Adrenal gland (tissue), 12 donors: Measurements from ENCODE around the gene TRIOBP. TPM values are rescaled to one million over a fixed set of nuclear protein-coding genes. Genes with fewer than 3 reads are reported as not detected.

Experiments
- DNase-seq, 7 donors: peaks; one replicate each; pipeline ENCODE4 v3.0.0-alpha.2; 2019 to 2020
- H3K27ac ChIP-seq, 5 donors: fragments of 200-600 bp; sonication (generic) in 4 of 5; 1 replicate in 3 of 5; 2 replicates in 2 of 5; pipeline versions ENCODE4 v1.5.1 to v1.8.0; 2016 to 2020; ENCODE audit warnings: mild to moderate bottlenecking in 1 of 5
- H3K27me3 ChIP-seq: fragments of 200-600 bp; 2 replicates; pipeline ENCODE4 v1.8.0; 2021
- H3K36me3 ChIP-seq, 2 donors: fragments of 200-600 bp; replicated peaks in 1 of 2; 1 replicate in 1 of 2; 2 replicates in 1 of 2; pipeline versions ENCODE4 v1.5.1 to v1.8.0; 2018 to 2022
- H3K4me1 ChIP-seq, 2 donors: fragments of 200-600 bp; replicated peaks in 1 of 2; 1 replicate in 1 of 2; 2 replicates in 1 of 2; pipeline versions ENCODE4 v1.5.1 to v1.8.0; 2018 to 2021
- H3K4me3 ChIP-seq, 4 donors: fragments of 200-600 bp; sonication (generic) in 3 of 4; one replicate each; pipeline ENCODE4 v1.5.1; 2016 to 2018
- H3K9me3 ChIP-seq, 3 donors: fragments of 200-600 bp; sonication (generic) in 1 of 3; replicated peaks in 1 of 3; 1 replicate in 2 of 3; 2 replicates in 1 of 3; pipeline versions ENCODE4 v1.5.1 to v1.8.0; 2016 to 2021
- POLR2A ChIP-seq, 2 donors: fragments of 450-650 bp; IDR thresholded peaks; one replicate each; pipeline ENCODE4 v1.6.1; 2017; ENCODE audit warnings: antibody characterized with exemption in 2 of 2, mild to moderate bottlenecking in 2 of 2, moderate library complexity in 1 of 2
- WGBS, 4 donors: extraction: QIAGEN DNeasy Blood & Tissue Kit in 2 of 4; methylation state at CpG; one replicate each; pipeline versions ENCODE4 v1.1.5 to v1.1.7; 2013 to 2017; 5-methylcytosine and 5-hydroxymethylcytosine counted together
- intact Hi-C, 2 donors: fragments of 100-400 bp; cut with DNase I; formaldehyde crosslinking; loops; one replicate each; pipeline versions ENCODE4 v1.14.1 to v1.15.0; 2022 to 2023
- polyA plus RNA-seq, 3 donors: library from polyadenylated mRNA; stranded (reverse); fragments of 200-250 nt in 2 of 3; fragments of 350-450 nt in 1 of 3; fragmentation: Illumina TruSeq in 1 of 3; extraction: RNeasy Lipid Tissue Mini Kit (QIAGEN cat#74804) in 1 of 3; gene quantifications; one replicate each; pipeline ENCODE4 v1.2.3, GENCODE V29; 2013 to 2014
- small RNA-seq, 2 donors: library from RNA; depleted of rRNA; stranded (forward); fragments of <200 nt; gene quantifications; one replicate each; pipeline ENCODE3, GENCODE V24; 2016
- total RNA-seq, 9 donors: library from RNA; depleted of rRNA in 4 of 9; stranded (reverse); fragments of >200 nt in 4 of 9; fragments of 120-200 nt in 1 of 9; fragmentation: NEBNext Ultra II Directional in 1 of 9; extraction: Animal tissue kit (Norgen Biotek cat#: 25700) in 1 of 9; gene quantifications; one replicate each; pipeline versions ENCODE4 v1.1.0 to v1.2.4, GENCODE V29; 2013 to 2023
- TF ChIP-seq, protein P1 (sequence below), 6 experiments: fragments of 450-650 bp in 4 of 6; fragments of 200-600 bp in 2 of 6; sonication (generic) in 1 of 6; IDR thresholded peaks; 1 replicate in 5 of 6; 2 replicates in 1 of 6; pipeline versions ENCODE4 v1.5.1 to v1.8.0; 2016 to 2021; ENCODE audit warnings: antibody characterized with exemption in 6 of 6, mild to moderate bottlenecking in 2 of 6, moderate library complexity in 1 of 6
- donor health status: healthy with polysubstance abuse.
- donor health status: Bipolar disorder and iron deficiency.
- donor health status: DM: yes; HTN: yes; CAD: no.
- donor health status: DM: no; HTN: no; CAD: no.
- donor health status: DM: no; HTN: no; CAD: no.
- donor health status: DM: yes; HTN: yes; CAD: no.

Gene TRIOBP
- total and polyA plus RNA-seq, 12 donors: 24.6 to 146 (median 90.3) TPM

DNA sequence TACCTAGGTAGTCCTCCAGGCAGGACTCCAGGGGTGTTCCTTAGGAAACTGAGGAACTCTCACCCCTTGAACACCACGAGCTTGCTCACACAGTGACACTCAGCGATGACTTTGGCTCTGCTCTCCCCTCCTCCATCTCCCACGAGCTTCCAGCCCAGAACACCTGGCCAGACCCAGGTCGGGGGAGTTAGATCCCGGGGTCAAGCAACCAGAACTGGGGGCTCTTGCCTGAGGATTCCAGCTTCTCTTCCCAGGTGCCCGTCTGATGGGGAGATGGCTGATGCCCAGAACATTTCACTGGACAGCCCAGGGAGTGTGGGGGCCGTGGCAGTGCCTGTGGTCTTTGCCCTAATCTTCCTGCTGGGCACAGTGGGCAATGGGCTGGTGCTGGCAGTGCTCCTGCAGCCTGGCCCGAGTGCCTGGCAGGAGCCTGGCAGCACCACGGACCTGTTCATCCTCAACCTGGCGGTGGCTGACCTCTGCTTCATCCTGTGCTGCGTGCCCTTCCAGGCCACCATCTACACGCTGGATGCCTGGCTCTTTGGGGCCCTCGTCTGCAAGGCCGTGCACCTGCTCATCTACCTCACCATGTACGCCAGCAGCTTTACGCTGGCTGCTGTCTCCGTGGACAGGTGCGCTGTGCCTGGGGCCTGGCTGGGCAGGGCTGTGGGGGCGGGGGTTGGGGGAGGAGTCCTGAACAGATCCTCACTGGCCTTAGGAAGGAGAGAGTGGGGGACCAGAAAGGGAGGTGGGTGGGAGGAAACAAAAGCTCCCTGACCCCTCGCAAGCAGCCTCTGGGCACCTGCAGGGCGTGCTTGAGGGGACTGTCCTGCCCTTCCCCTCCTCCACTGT, 126.5 kb downstream of the TRIOBP start, which contains the start of gene GALR3:
GALR3 (plus strand) TSS at position 249 of the 852 bp plus-strand sequence; CDS start at position 274, 25 bp downstream.
- H3K27me3 ChIP-seq: no peaks in the 10 kb centered on the region
- intact Hi-C loops: no loop called here
- H3K4me3 ChIP-seq: no peak within 1 kb of the TSS
- H3K27ac ChIP-seq: no peak within 1 kb of the TSS
- H3K4me1 ChIP-seq: peaks cover 8 to 9% of the 10 kb centered on the region in 2 donors
- no peak for TF ChIP-seq POLR2A (IDR thresholded peaks at IDR 0.05)
- TF ChIP-seq, protein P1, sequence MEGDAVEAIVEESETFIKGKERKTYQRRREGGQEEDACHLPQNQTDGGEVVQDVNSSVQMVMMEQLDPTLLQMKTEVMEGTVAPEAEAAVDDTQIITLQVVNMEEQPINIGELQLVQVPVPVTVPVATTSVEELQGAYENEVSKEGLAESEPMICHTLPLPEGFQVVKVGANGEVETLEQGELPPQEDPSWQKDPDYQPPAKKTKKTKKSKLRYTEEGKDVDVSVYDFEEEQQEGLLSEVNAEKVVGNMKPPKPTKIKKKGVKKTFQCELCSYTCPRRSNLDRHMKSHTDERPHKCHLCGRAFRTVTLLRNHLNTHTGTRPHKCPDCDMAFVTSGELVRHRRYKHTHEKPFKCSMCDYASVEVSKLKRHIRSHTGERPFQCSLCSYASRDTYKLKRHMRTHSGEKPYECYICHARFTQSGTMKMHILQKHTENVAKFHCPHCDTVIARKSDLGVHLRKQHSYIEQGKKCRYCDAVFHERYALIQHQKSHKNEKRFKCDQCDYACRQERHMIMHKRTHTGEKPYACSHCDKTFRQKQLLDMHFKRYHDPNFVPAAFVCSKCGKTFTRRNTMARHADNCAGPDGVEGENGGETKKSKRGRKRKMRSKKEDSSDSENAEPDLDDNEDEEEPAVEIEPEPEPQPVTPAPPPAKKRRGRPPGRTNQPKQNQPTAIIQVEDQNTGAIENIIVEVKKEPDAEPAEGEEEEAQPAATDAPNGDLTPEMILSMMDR (IDR thresholded peaks at IDR 0.05): no peak
- DNase-seq: no peak
- WGBS, 4 donors: 73 to 85% (median 76%) methylated on average over 14 to 21 of the region's 21 CpGs
- H3K9me3 ChIP-seq: no peaks in the 10 kb centered on the region
- no peaks in the 10 kb centered on the region for H3K36me3 ChIP-seq

DNA sequence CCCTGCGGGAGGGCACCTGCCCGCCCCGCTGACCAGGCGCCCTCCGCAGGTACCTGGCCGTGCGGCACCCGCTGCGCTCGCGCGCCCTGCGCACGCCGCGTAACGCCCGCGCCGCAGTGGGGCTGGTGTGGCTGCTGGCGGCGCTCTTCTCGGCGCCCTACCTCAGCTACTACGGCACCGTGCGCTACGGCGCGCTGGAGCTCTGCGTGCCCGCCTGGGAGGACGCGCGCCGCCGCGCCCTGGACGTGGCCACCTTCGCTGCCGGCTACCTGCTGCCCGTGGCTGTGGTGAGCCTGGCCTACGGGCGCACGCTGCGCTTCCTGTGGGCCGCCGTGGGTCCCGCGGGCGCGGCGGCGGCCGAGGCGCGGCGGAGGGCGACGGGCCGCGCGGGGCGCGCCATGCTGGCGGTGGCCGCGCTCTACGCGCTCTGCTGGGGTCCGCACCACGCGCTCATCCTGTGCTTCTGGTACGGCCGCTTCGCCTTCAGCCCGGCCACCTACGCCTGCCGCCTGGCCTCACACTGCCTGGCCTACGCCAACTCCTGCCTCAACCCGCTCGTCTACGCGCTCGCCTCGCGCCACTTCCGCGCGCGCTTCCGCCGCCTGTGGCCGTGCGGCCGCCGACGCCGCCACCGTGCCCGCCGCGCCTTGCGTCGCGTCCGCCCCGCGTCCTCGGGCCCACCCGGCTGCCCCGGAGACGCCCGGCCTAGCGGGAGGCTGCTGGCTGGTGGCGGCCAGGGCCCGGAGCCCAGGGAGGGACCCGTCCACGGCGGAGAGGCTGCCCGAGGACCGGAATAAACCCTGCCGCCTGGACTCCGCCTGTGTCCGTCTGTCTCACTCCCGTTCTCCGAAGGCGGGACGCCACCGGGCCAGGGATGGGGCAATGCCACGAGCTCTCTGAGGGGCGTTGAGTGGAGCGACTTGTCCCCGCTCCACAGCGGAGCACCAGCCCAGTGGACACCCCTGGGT, 128.1 kb downstream of the TRIOBP start:
- WGBS, 4 donors: 6 to 44% (median 7%) methylated on average over 11 to 135 of the region's 135 CpGs; no CpG with 5 or more reads in 1 of the 4 donors
- peaks cover 0 to 12% of the 10 kb centered on the region in 2 donors for H3K36me3 ChIP-seq
- H3K27me3 ChIP-seq: no peaks in the 10 kb centered on the region
- intact Hi-C loops: no loop called here
- H3K9me3 ChIP-seq: no peaks in the 10 kb centered on the region
- peak overlapping the region in 1 of 4 donors; percentile 19 for H3K4me3 ChIP-seq
- H3K27ac ChIP-seq: no peak overlapping the region
- no peaks in the 10 kb centered on the region for H3K4me1 ChIP-seq
- TF ChIP-seq, protein P1 (IDR thresholded peaks at IDR 0.05): no peak
- no peak for TF ChIP-seq POLR2A (IDR thresholded peaks at IDR 0.05)
- DNase-seq: peak in 1 of 7 donors; percentile 16

Small RNA genes within 50 kb of the gene (small RNA-seq; reads per million reads assigned to genes)
- 0 reads per million in 2 donors for gene RN7SL385P

Other genes with a start within 250 kb of the TRIOBP start
- gene MFNG, start 210.7 kb upstream of the TRIOBP start, total RNA-seq: 10 to 100 TPM in 8 of 9 donors, 1 to 10 TPM in 1; 4.0 to 27.6 (median 22.3) TPM
- 10 to 100 TPM in 1 of 3 donors, 1 to 10 TPM in 2; 4.3 to 11.5 (median 7.8) TPM for gene MFNG, start 210.7 kb upstream of the TRIOBP start, polyA plus RNA-seq
- gene CARD10, start 177.6 kb upstream of the TRIOBP start, total RNA-seq: 10 to 100 TPM in 8 of 9 donors, 1 to 10 TPM in 1; 3.3 to 34.2 (median 20.5) TPM
- 10 to 100 TPM in 2 of 3 donors, 1 to 10 TPM in 1; 4.7 to 24.4 (median 17.4) TPM for gene CARD10, start 177.6 kb upstream of the TRIOBP start, polyA plus RNA-seq
- gene CDC42EP1, start 136.6 kb upstream of the TRIOBP start, total RNA-seq: 100 to 1,000 TPM in 5 of 9 donors, 10 to 100 TPM in 3, 1 to 10 TPM in 1; 9.2 to 159 (median 116) TPM
- gene CDC42EP1, start 136.6 kb upstream of the TRIOBP start, polyA plus RNA-seq: 10 to 100 TPM; 19.7 to 65.1 (median 39.5) TPM
- under 1 TPM in 2 of 9 donors, not detected in 7; 0.22 to 0.42 TPM for gene LGALS2, start 117.0 kb upstream of the TRIOBP start, total RNA-seq
- 1 to 10 TPM in 1 of 3 donors, under 1 TPM in 2; 0.42 to 1.4 (median 0.47) TPM for gene LGALS2, start 117.0 kb upstream of the TRIOBP start, polyA plus RNA-seq
- gene GGA1, start 88.2 kb upstream of the TRIOBP start, total RNA-seq: 10 to 100 TPM; 30.6 to 93.3 (median 61.4) TPM
- gene GGA1, start 88.2 kb upstream of the TRIOBP start, polyA plus RNA-seq: 100 to 1,000 TPM in 2 of 3 donors, 10 to 100 TPM in 1; 42.4 to 160 (median 107) TPM
- gene SH3BP1, start 57.4 kb upstream of the TRIOBP start, total RNA-seq: 10 to 100 TPM in 5 of 9 donors, 1 to 10 TPM in 4; 5.5 to 18.7 (median 10.5) TPM
- gene SH3BP1, start 57.4 kb upstream of the TRIOBP start, polyA plus RNA-seq: 10 to 100 TPM in 1 of 3 donors, 1 to 10 TPM in 2; 2.4 to 27.3 (median 9.8) TPM
- gene PDXP, start 38.3 kb upstream of the TRIOBP start, total RNA-seq: 10 to 100 TPM; 16.2 to 49.7 (median 20.6) TPM
- 10 to 100 TPM in 2 of 3 donors, 1 to 10 TPM in 1; 10.0 to 41.9 (median 13.4) TPM for gene PDXP, start 38.3 kb upstream of the TRIOBP start, polyA plus RNA-seq
- gene LGALS1, start 21.4 kb upstream of the TRIOBP start, total RNA-seq: 1,000 to 10,000 TPM in 3 of 9 donors, 100 to 1,000 TPM in 6; 190 to 2,904 (median 905) TPM
- gene LGALS1, start 21.4 kb upstream of the TRIOBP start, polyA plus RNA-seq: 1,000 to 10,000 TPM in 2 of 3 donors, 100 to 1,000 TPM in 1; 588 to 4,628 (median 4,577) TPM
- 10 to 100 TPM; 23.2 to 51.1 (median 38.4) TPM for gene NOL12, start 10.7 kb upstream of the TRIOBP start, total RNA-seq
- gene NOL12, start 10.7 kb upstream of the TRIOBP start, polyA plus RNA-seq: 10 to 100 TPM; 26.7 to 90.7 (median 73.8) TPM
- 10 to 100 TPM; 20.5 to 87.9 (median 33.1) TPM for gene GCAT, start 110.9 kb downstream of the TRIOBP start, total RNA-seq
- gene GCAT, start 110.9 kb downstream of the TRIOBP start, polyA plus RNA-seq: 10 to 100 TPM; 18.2 to 37.2 (median 37.1) TPM
- gene GALR3, start 126.3 kb downstream of the TRIOBP start, total RNA-seq: under 1 TPM in 2 of 9 donors, not detected in 7; 0.19 to 0.33 TPM
- not detected for gene GALR3, start 126.3 kb downstream of the TRIOBP start, polyA plus RNA-seq
- 100 to 1,000 TPM in 1 of 9 donors, 10 to 100 TPM in 8; 24.0 to 114 (median 36.1) TPM for gene ANKRD54, start 147.3 kb downstream of the TRIOBP start, total RNA-seq
- gene ANKRD54, start 147.3 kb downstream of the TRIOBP start, polyA plus RNA-seq: 10 to 100 TPM; 32.9 to 44.1 (median 40.6) TPM
- 100 to 1,000 TPM; 188 to 642 (median 414) TPM for gene EIF3L, start 152.4 kb downstream of the TRIOBP start, total RNA-seq
- gene EIF3L, start 152.4 kb downstream of the TRIOBP start, polyA plus RNA-seq: 100 to 1,000 TPM; 210 to 425 (median 291) TPM
- 10 to 100 TPM in 8 of 9 donors, 1 to 10 TPM in 1; 6.3 to 25.2 (median 17.3) TPM for gene MICALL1, start 209.2 kb downstream of the TRIOBP start, total RNA-seq
- gene MICALL1, start 209.2 kb downstream of the TRIOBP start, polyA plus RNA-seq: 10 to 100 TPM in 1 of 3 donors, 1 to 10 TPM in 2; 5.7 to 14.0 (median 6.6) TPM